Measurements from ENCODE around the gene GRAMD4.

DNA sequence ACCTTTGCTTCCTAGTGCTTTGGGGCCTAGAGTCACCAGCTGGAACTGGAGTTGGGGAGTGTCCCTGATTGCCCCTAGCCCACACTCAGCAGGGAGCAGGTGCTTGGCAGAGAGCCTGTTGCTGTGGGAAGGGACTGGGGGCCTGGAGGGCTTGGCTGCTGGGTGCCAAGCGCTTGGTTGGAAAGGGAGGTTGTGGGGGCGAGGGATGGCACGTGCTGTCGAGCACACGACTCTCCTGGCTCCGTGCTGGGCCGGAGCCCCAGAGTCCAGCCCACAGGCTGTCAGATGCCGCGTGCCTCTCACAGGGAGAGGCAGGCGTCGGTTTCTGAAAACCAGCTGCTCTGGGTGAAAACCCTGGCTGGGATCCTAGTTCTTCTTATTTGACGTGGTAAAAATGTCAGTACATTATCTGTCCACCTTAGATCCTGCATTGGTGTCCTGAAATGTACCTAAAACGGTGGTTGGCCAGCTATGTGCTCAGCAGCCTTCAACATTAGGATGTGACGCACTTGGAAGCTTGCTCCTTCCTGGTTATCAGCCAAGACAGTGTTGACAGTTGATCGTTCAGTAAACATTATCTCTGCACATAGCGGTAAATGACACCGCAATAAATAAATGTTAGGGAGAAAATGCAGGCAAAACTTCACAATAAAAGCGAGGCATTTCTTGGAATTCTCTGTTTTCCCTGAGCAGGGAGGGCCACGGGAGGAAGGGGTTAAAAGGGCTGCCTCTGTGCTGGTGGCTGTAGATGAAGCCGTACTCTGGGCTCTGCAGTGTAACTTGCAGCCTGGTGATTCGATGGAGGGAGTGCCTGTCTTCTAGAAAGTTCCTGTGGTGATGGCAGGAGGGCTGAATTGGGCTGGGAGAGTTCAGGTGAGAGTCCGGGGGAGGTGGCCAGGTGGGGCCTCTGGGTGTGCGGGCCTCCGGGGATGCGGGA lies 29.2 kb downstream of the GRAMD4 start:
- TF ChIP-seq GATA3 (IDR thresholded peaks at IDR 0.05; ENCODE audit: low read depth, low read length) (no peak), GATA2 (IDR thresholded peaks at IDR 0.05; ENCODE audit: low read depth, low read length) (no peak)

Data from SH-SY5Y (cell line).